Measurements from ENCODE around the gene DENND5A. TPM values are rescaled to one million over a fixed set of nuclear protein-coding genes. Genes with fewer than 3 reads are reported as not detected.

The DENND5A gene
- total RNA-seq, 1 donor from 2014 or later = 122 TPM

DNA sequence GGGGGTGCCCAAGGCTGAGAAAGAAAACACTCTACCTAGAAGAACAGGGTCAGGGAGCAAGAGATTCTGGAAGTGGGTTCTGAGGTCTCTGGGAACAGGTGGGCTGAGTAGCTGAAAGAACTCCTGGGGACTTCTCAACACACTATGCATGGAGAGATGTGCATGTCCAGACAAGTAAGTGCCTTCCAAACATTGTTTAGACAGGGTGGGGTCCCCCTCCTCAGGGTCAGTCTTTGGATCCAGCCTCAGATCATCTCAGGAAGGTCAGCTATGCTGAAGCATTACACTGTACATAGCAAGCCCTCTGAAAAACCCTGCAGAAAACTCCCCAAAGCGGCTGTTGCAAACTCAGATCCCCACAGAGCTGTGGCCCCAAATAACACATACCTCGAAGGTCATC, 119.9 kb downstream of the DENND5A start:
- TF ChIP-seq CTCF (IDR thresholded peaks at IDR 0.05) = no peak
- peaks cover 9% of the 10 kb centered on the region for H3K4me1 Mint-ChIP-seq (ENCODE audit: unreplicated experiment)
- H3K27ac Mint-ChIP-seq (ENCODE audit: unreplicated experiment) = peak overlapping the region; percentile 55
- peaks cover 77% of the 10 kb centered on the region for H3K36me3 Mint-ChIP-seq (ENCODE audit: unreplicated experiment)
- no peaks in the 10 kb centered on the region for H3K27me3 Mint-ChIP-seq (ENCODE audit: unreplicated experiment)
- H3K9me3 Mint-ChIP-seq (ENCODE audit: unreplicated experiment) = no peaks in the 10 kb centered on the region
- no peak for DNase-seq (ENCODE audit: extremely low spot score, unreplicated experiment)
- no peak overlapping the region for H3K4me3 Mint-ChIP-seq (ENCODE audit: unreplicated experiment)

DNA sequence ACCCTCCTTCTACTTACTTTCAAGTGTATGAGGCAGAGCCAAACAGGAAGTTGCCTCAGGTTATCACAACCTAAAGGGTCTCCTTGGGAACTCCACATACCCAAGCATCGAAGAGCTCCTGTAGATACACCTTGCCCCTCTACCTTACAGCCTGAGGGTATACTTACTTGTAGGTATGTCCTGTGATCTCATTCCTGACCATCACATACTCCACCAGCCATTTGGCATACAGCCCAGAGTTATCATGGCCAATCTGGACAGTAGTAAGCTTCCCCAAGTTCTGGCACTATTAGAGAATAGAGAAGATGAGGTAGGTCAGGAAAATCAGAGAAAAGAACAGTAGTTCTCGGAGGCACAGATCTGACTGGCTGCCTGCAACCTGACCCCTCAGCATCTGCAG, 120.3 kb downstream of the DENND5A start:
- H3K27me3 Mint-ChIP-seq (ENCODE audit: unreplicated experiment) = no peaks in the 10 kb centered on the region
- peaks cover 12% of the 10 kb centered on the region for H3K4me1 Mint-ChIP-seq (ENCODE audit: unreplicated experiment)
- peak overlapping the region; percentile 55 for H3K27ac Mint-ChIP-seq (ENCODE audit: unreplicated experiment)
- no peaks in the 10 kb centered on the region for H3K9me3 Mint-ChIP-seq (ENCODE audit: unreplicated experiment)
- no peak for TF ChIP-seq CTCF (IDR thresholded peaks at IDR 0.05)
- DNase-seq (ENCODE audit: extremely low spot score, unreplicated experiment) = no peak
- H3K4me3 Mint-ChIP-seq (ENCODE audit: unreplicated experiment) = no peak overlapping the region
- H3K36me3 Mint-ChIP-seq (ENCODE audit: unreplicated experiment) = peaks cover 74% of the 10 kb centered on the region

DNA sequence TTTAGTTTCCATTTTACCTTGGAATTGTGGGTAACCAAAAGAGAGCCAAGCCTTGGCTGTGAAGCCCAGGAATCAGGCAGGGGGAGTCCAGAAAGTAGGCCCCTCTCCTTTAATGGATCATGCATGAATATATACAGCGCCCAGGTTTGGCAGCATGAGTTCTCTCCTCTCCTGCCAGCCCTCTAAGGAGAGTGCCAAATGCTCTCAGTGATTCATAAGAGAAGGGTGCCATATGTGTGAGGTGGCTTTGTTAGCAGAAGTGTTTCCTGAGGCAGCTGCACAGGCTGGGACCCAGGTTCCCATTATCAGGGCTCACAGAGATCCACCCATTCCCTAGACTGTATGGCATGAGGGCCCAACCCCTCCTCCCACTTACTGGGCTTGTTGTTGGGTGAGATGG, 121.4 kb downstream of the DENND5A start:
- no peak for TF ChIP-seq CTCF (IDR thresholded peaks at IDR 0.05)
- H3K4me3 Mint-ChIP-seq (ENCODE audit: unreplicated experiment) = no peak overlapping the region
- H3K27ac Mint-ChIP-seq (ENCODE audit: unreplicated experiment) = no peak overlapping the region
- H3K27me3 Mint-ChIP-seq (ENCODE audit: unreplicated experiment) = no peaks in the 10 kb centered on the region
- H3K36me3 Mint-ChIP-seq (ENCODE audit: unreplicated experiment) = peaks cover 69% of the 10 kb centered on the region
- peaks cover 23% of the 10 kb centered on the region for H3K4me1 Mint-ChIP-seq (ENCODE audit: unreplicated experiment)
- H3K9me3 Mint-ChIP-seq (ENCODE audit: unreplicated experiment) = no peaks in the 10 kb centered on the region
- DNase-seq (ENCODE audit: extremely low spot score, unreplicated experiment) = no peak

GRCh38 chr11:9142732-9143131, 122.4 kb downstream of the DENND5A start:
- Mint-ChIP-seq H3K36me3 (ENCODE audit: unreplicated experiment) (peaks cover 65% of the 10 kb centered on the region), H3K4me1 (ENCODE audit: unreplicated experiment) (peaks cover 33% of the 10 kb centered on the region), H3K4me3 (ENCODE audit: unreplicated experiment) (no peak overlapping the region), H3K9me3 (ENCODE audit: unreplicated experiment) (no peaks in the 10 kb centered on the region), H3K27ac (ENCODE audit: unreplicated experiment) (no peak overlapping the region), H3K27me3 (ENCODE audit: unreplicated experiment) (no peaks in the 10 kb centered on the region)
- TF ChIP-seq CTCF (IDR thresholded peaks at IDR 0.05) = no peak
- DNase-seq (ENCODE audit: extremely low spot score, unreplicated experiment) = no peak

DNA sequence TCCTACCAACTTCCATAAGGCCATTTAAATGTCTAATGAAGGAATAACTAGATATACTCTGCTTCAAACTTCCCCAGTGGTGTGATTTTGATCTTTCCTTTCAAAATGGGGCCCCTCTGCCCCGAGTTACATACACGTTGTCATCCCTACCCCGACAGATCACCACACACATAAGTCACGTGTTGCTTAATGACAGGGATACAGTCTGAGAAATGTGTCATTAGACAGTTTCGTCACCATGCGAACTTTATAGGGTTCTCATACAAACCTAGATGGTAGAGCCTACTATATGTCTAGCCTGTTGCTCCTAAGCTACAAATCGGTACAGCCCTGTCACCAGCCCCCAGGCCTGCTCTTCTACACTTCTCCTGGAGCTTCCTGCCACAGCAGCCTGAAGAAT, 124.0 kb downstream of the DENND5A start:
- no peak for DNase-seq (ENCODE audit: extremely low spot score, unreplicated experiment)
- Mint-ChIP-seq H3K9me3 (ENCODE audit: unreplicated experiment) (no peaks in the 10 kb centered on the region), H3K27ac (ENCODE audit: unreplicated experiment) (no peak overlapping the region), H3K27me3 (ENCODE audit: unreplicated experiment) (no peaks in the 10 kb centered on the region), H3K4me3 (ENCODE audit: unreplicated experiment) (no peak overlapping the region), H3K4me1 (ENCODE audit: unreplicated experiment) (peaks cover 39% of the 10 kb centered on the region), H3K36me3 (ENCODE audit: unreplicated experiment) (peaks cover 58% of the 10 kb centered on the region)
- TF ChIP-seq CTCF (IDR thresholded peaks at IDR 0.05) = no peak
